Liver (tissue), 3 donors: ENCODE results near the gene SOCS4.

ENCODE experiments used
- EGR1 ChIP-seq, 2 donors: IDR thresholded peaks; 2 replicates each; pipeline ENCODE4 v1.6.1; 2016 to 2018; ENCODE audit warnings: antibody characterized with exemption in 2 of 2, low read depth in 2 of 2
- FOXA1 ChIP-seq: IDR thresholded peaks from 2 replicates; pipeline ENCODE4 v1.6.1; 2016; ENCODE audit warnings: antibody characterized with exemption
- GABPA ChIP-seq, 2 donors: IDR thresholded peaks in 1 of 2; conservative IDR thresholded peaks in 1 of 2; 2 replicates each; pipeline ENCODE4 v1.6.1; 2016; ENCODE audit warnings: antibody characterized with exemption in 2 of 2, mild to moderate bottlenecking in 1 of 2, moderate library complexity in 1 of 2
- HNF4A ChIP-seq, 2 donors: conservative IDR thresholded peaks; 2 replicates each; pipeline ENCODE4 v1.6.1; 2016; ENCODE audit warnings: antibody characterized with exemption in 2 of 2, mild to moderate bottlenecking in 2 of 2
- RAD21 ChIP-seq, 2 donors: IDR thresholded peaks; 2 replicates each; pipeline ENCODE4 v1.6.1; 2016; ENCODE audit warnings: antibody characterized with exemption in 2 of 2, mild to moderate bottlenecking in 2 of 2
- SP1 ChIP-seq: IDR thresholded peaks from 2 replicates; pipeline ENCODE4 v1.6.1; 2018; ENCODE audit warnings: antibody characterized with exemption, mild to moderate bottlenecking
- TAF1 ChIP-seq: conservative IDR thresholded peaks from 2 replicates; pipeline ENCODE4 v1.6.1; 2016; ENCODE audit warnings: antibody characterized with exemption, mild to moderate bottlenecking
- YY1 ChIP-seq: IDR thresholded peaks from 2 replicates; pipeline ENCODE4 v1.6.1; 2016; ENCODE audit warnings: antibody characterized with exemption, mild to moderate bottlenecking
- TF ChIP-seq, protein P1 (sequence below): fragments of 150-350 bp; IDR thresholded peaks from 2 replicates; pipeline ENCODE4 v1.5.1; 2017; ENCODE audit warnings: improper control_type of control experiment, low read depth, low read length; ENCODE audit not compliant: missing input control
- TF ChIP-seq, protein P2 (sequence below): IDR thresholded peaks from 2 replicates; pipeline ENCODE4 v1.6.1; 2016; ENCODE audit warnings: antibody characterized with exemption, mild to moderate bottlenecking
- TF ChIP-seq, protein P3 (sequence below): IDR thresholded peaks from 2 replicates; pipeline ENCODE4 v1.6.1; 2016; ENCODE audit warnings: antibody characterized with exemption
- TF ChIP-seq, protein P4 (sequence below): IDR thresholded peaks from 2 replicates; pipeline ENCODE4 v1.6.1; 2016; ENCODE audit warnings: antibody characterized with exemption
- donor health status: healthy.
- donor health status: healthy.

DNA sequence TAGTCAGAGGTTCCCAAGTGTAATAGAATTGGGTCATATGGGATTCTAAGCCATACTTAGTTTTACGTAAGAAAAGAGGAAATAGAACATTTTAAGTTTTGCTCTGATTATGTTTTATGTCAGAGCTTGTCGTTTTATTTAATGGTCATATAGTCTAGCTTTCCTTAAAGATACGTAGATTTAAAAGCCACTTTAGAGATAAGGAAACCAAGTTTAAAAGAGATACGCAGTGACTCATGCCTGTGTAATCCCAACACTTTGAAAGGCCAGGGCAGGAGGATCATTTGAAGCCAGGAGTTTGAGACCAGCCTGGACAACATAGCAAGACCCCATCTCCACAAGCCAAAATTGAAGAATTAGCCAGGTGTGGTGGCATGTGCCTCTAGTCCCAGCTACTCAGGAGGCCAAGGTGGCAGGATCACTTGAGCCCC, 44.0 kb downstream of the SOCS4 start:
- TF ChIP-seq HNF4A (conservative IDR thresholded peaks at IDR 0.05) (no peak), GABPA (IDR thresholded peaks at IDR 0.05 in 1 of 2, conservative IDR thresholded peaks at IDR 0.05 in 1 of 2) (no peak), RAD21 (IDR thresholded peaks at IDR 0.05) (no peak), EGR1 (IDR thresholded peaks at IDR 0.05; ENCODE audit: low read depth in 2 of 2) (no peak), YY1 (no peak), SP1 (no peak), TAF1 (no peak), FOXA1 (no peak)
- TF ChIP-seq, protein P1, sequence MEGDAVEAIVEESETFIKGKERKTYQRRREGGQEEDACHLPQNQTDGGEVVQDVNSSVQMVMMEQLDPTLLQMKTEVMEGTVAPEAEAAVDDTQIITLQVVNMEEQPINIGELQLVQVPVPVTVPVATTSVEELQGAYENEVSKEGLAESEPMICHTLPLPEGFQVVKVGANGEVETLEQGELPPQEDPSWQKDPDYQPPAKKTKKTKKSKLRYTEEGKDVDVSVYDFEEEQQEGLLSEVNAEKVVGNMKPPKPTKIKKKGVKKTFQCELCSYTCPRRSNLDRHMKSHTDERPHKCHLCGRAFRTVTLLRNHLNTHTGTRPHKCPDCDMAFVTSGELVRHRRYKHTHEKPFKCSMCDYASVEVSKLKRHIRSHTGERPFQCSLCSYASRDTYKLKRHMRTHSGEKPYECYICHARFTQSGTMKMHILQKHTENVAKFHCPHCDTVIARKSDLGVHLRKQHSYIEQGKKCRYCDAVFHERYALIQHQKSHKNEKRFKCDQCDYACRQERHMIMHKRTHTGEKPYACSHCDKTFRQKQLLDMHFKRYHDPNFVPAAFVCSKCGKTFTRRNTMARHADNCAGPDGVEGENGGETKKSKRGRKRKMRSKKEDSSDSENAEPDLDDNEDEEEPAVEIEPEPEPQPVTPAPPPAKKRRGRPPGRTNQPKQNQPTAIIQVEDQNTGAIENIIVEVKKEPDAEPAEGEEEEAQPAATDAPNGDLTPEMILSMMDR: no peak
- TF ChIP-seq, protein P2, sequence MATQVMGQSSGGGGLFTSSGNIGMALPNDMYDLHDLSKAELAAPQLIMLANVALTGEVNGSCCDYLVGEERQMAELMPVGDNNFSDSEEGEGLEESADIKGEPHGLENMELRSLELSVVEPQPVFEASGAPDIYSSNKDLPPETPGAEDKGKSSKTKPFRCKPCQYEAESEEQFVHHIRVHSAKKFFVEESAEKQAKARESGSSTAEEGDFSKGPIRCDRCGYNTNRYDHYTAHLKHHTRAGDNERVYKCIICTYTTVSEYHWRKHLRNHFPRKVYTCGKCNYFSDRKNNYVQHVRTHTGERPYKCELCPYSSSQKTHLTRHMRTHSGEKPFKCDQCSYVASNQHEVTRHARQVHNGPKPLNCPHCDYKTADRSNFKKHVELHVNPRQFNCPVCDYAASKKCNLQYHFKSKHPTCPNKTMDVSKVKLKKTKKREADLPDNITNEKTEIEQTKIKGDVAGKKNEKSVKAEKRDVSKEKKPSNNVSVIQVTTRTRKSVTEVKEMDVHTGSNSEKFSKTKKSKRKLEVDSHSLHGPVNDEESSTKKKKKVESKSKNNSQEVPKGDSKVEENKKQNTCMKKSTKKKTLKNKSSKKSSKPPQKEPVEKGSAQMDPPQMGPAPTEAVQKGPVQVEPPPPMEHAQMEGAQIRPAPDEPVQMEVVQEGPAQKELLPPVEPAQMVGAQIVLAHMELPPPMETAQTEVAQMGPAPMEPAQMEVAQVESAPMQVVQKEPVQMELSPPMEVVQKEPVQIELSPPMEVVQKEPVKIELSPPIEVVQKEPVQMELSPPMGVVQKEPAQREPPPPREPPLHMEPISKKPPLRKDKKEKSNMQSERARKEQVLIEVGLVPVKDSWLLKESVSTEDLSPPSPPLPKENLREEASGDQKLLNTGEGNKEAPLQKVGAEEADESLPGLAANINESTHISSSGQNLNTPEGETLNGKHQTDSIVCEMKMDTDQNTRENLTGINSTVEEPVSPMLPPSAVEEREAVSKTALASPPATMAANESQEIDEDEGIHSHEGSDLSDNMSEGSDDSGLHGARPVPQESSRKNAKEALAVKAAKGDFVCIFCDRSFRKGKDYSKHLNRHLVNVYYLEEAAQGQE: no peak
- TF ChIP-seq, protein P3, sequence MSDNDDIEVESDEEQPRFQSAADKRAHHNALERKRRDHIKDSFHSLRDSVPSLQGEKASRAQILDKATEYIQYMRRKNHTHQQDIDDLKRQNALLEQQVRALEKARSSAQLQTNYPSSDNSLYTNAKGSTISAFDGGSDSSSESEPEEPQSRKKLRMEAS: no peak
- TF ChIP-seq, protein P4, sequence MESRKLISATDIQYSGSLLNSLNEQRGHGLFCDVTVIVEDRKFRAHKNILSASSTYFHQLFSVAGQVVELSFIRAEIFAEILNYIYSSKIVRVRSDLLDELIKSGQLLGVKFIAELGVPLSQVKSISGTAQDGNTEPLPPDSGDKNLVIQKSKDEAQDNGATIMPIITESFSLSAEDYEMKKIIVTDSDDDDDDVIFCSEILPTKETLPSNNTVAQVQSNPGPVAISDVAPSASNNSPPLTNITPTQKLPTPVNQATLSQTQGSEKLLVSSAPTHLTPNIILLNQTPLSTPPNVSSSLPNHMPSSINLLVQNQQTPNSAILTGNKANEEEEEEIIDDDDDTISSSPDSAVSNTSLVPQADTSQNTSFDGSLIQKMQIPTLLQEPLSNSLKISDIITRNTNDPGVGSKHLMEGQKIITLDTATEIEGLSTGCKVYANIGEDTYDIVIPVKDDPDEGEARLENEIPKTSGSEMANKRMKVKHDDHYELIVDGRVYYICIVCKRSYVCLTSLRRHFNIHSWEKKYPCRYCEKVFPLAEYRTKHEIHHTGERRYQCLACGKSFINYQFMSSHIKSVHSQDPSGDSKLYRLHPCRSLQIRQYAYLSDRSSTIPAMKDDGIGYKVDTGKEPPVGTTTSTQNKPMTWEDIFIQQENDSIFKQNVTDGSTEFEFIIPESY: no peak
